ENCODE data around the gene CHMP3. TPM values are rescaled to one million over a fixed set of nuclear protein-coding genes. Genes with fewer than 3 reads are reported as not detected.

Gene CHMP3
- total and polyA plus RNA-seq, 2 of the 8 experiments (the other 6 are each of a cell fraction or from before 2014, with no cell fraction given), result 11.7 to 21.9 TPM

DNA sequence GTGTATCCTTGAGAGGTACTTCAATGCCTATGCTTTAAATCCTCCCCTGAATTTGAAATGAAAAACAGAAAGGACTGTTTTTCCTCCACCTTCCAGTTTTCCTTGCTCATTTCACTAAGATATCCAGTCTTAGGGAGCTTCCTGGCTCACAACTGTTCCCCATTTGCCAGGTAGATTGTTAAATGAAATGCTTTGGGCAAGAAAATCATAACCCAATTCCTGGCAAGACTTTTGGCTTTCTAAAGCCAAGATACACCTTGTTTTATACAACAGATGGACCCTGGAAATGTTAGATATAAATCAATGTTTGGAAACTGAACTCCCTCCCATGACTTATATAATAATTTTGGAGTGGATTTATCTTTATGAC lies 3.6 kb upstream of the CHMP3 start (continued):
- TF ChIP-seq, protein P1, sequence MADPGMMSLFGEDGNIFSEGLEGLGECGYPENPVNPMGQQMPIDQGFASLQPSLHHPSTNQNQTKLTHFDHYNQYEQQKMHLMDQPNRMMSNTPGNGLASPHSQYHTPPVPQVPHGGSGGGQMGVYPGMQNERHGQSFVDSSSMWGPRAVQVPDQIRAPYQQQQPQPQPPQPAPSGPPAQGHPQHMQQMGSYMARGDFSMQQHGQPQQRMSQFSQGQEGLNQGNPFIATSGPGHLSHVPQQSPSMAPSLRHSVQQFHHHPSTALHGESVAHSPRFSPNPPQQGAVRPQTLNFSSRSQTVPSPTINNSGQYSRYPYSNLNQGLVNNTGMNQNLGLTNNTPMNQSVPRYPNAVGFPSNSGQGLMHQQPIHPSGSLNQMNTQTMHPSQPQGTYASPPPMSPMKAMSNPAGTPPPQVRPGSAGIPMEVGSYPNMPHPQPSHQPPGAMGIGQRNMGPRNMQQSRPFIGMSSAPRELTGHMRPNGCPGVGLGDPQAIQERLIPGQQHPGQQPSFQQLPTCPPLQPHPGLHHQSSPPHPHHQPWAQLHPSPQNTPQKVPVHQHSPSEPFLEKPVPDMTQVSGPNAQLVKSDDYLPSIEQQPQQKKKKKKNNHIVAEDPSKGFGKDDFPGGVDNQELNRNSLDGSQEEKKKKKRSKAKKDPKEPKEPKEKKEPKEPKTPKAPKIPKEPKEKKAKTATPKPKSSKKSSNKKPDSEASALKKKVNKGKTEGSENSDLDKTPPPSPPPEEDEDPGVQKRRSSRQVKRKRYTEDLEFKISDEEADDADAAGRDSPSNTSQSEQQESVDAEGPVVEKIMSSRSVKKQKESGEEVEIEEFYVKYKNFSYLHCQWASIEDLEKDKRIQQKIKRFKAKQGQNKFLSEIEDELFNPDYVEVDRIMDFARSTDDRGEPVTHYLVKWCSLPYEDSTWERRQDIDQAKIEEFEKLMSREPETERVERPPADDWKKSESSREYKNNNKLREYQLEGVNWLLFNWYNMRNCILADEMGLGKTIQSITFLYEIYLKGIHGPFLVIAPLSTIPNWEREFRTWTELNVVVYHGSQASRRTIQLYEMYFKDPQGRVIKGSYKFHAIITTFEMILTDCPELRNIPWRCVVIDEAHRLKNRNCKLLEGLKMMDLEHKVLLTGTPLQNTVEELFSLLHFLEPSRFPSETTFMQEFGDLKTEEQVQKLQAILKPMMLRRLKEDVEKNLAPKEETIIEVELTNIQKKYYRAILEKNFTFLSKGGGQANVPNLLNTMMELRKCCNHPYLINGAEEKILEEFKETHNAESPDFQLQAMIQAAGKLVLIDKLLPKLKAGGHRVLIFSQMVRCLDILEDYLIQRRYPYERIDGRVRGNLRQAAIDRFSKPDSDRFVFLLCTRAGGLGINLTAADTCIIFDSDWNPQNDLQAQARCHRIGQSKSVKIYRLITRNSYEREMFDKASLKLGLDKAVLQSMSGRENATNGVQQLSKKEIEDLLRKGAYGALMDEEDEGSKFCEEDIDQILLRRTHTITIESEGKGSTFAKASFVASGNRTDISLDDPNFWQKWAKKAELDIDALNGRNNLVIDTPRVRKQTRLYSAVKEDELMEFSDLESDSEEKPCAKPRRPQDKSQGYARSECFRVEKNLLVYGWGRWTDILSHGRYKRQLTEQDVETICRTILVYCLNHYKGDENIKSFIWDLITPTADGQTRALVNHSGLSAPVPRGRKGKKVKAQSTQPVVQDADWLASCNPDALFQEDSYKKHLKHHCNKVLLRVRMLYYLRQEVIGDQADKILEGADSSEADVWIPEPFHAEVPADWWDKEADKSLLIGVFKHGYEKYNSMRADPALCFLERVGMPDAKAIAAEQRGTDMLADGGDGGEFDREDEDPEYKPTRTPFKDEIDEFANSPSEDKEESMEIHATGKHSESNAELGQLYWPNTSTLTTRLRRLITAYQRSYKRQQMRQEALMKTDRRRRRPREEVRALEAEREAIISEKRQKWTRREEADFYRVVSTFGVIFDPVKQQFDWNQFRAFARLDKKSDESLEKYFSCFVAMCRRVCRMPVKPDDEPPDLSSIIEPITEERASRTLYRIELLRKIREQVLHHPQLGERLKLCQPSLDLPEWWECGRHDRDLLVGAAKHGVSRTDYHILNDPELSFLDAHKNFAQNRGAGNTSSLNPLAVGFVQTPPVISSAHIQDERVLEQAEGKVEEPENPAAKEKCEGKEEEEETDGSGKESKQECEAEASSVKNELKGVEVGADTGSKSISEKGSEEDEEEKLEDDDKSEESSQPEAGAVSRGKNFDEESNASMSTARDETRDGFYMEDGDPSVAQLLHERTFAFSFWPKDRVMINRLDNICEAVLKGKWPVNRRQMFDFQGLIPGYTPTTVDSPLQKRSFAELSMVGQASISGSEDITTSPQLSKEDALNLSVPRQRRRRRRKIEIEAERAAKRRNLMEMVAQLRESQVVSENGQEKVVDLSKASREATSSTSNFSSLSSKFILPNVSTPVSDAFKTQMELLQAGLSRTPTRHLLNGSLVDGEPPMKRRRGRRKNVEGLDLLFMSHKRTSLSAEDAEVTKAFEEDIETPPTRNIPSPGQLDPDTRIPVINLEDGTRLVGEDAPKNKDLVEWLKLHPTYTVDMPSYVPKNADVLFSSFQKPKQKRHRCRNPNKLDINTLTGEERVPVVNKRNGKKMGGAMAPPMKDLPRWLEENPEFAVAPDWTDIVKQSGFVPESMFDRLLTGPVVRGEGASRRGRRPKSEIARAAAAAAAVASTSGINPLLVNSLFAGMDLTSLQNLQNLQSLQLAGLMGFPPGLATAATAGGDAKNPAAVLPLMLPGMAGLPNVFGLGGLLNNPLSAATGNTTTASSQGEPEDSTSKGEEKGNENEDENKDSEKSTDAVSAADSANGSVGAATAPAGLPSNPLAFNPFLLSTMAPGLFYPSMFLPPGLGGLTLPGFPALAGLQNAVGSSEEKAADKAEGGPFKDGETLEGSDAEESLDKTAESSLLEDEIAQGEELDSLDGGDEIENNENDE (IDR thresholded peaks at IDR 0.05; ENCODE audit: insufficient replicate concordance, low read length), result no peak
- TF ChIP-seq TAF7 (optimal IDR thresholded peaks at IDR 0.05; ENCODE audit: borderline replicate concordance, low read depth, low read length) (no peak), BACH1 (IDR thresholded peaks at IDR 0.05; ENCODE audit: low read length) (no peak), HDAC2 (IDR thresholded peaks at IDR 0.05; ENCODE audit: borderline replicate concordance in 1 of 2, low read depth in 2 of 2, low read length in 2 of 2) (no peak), SIN3A (conservative IDR thresholded peaks at IDR 0.05 in 1 of 2, IDR thresholded peaks at IDR 0.05 in 1 of 2; ENCODE audit: low read depth in 1 of 2, low read length in 2 of 2) (no peak), SIX5 (IDR thresholded peaks at IDR 0.05; ENCODE audit: low read depth, low read length) (no peak)

Data from H1 (cell line).